HG02623 (cell line): ENCODE measurements around the gene TMEM141.

Experiments used
- ATAC-seq: cut with Tn5 transposase; IDR thresholded peaks from one replicate; pipeline ENCODE4 v1.9.1; 2021; ENCODE audit warnings: moderate library complexity; ENCODE audit not compliant: unreplicated experiment

Gene TMEM141

GRCh38 chr9:136790640-136791515, at the start of gene TMEM141:
Gene TMEM141, plus strand, starts transcription at chr9:136791344. Its CDS starts 27 bp downstream, at chr9:136791371.
- ATAC-seq, result peak; percentile 79

DNA sequence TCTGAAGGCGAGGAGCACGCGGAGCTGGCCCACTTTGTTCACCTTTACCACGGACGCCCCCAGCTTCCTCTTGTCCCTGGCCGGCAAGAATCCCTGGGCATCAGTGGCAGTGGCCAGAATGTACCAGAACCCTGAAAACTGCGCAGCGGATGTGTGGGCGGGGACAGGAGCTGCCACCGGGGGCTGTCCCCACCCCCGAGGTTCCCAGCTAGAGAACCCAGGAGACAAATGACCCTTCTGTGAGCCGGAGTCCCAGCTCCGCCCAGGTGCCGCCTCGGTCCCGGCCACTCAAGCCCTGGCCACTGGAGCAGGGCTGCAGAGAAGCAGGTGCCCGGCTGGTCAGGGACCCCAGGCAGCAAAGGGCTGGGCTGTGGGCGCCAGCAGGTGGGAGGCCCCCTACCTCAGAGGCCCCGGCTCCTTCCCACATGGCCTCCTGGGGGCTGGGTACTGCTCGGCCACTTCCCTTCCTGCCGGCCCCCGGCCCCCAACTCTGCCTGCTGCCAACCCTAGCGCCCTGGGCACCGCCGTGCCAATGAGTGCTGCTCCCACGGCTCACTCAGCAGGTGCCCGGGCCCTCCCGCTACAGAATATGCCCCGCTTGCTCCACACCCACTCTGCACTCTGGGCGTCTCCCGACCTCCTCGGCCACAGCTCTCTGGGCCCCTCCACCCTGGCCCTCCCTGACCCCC, 49.1 kb upstream of the TMEM141 start:
- ATAC-seq, result no peak

GRCh38 chr9:136742591-136743391, 48.4 kb upstream of the TMEM141 start, which contains the start of gene LCN10:
Gene LCN10, minus strand, starts transcription at chr9:136742940. Its CDS starts 37 bp downstream, at chr9:136742903.
- ATAC-seq, result no peak

- no peak for ATAC-seq
Measured at GRCh38 chr9:136743639-136744211, 47.4 kb upstream of the TMEM141 start.

DNA sequence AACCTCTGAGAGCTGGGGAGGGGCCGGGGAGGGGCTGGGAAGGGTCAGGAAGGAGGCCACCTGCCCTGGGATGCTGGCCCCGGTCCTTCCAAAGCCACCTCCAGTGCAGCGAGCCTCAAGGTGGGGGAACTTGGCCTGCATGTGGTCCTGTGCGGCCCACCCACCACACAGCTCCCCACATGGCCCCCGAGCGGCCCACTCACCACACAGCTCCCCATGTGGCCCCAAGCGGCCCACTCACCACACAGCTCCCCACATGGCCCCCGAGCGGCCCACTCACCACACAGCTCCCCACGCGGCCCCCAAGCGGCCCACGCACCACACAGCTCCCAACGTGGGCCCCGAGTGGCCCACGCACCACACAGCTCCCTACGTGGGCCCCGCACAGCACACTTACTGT, 46.4 kb upstream of the TMEM141 start:
- no peak for ATAC-seq

- ATAC-seq, result no peak
Measured at GRCh38 chr9:136745389-136746154, 45.6 kb upstream of the TMEM141 start.

DNA sequence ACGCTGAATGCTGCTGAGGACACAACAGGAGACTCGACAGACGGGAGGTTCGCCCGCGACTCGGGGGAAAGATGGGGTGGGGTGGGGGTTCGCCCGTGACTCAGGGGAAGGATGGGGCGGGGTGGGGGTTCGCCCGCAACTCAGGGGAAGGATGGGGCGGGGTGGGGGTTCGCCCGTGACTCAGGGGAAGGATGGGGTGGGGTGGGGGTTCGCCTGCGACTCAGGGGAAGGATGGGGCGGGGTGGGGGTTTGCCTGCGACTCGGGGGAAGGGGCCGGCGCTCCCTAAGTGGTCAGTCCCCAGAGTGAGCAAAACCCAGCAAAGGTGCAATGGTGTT, 45.0 kb upstream of the TMEM141 start:
- no peak for ATAC-seq

DNA sequence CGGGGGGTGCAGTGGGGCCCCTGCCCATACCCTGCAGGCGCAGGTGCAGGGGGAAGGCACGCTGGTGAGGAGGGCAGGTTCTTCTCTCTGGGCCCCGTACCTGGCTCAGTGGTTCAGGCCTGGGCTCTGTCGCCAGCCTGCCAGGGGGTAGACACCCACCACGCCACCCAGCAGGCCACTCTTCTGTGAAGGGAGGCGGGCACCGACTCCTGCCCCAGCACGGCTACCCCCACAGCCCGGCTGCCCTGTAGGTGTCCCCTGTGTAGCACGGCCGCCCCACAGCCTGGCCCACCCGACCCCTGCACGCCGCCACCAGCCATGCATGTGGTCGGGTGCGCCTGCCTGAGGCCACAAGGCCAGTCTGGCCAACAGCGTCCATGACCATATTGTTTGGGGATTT, 44.5 kb upstream of the TMEM141 start:
- no peak for ATAC-seq

- ATAC-seq, result no peak
Measured at GRCh38 chr9:136747161-136748060, 43.7 kb upstream of the TMEM141 start.

DNA sequence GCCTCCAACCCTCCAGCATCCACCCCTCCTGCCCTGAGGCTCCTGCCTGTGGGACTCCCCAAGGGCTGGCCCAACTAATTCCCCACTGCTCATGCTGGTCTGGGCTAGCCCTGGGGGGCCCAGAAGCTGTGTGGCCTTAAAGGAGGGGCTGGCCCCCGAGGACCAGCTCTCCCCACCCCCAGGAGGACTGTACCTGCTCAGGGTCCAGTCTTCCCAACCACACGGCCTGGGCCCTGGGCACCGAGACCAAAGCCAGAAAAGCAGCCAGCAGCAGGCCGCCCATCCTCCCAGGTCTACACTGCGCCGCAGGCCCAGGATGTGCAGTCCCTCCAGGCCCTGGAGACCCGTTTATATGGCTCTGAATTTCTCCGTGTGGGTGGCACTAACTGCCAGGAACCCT, 42.9 kb upstream of the TMEM141 start, which contains the start of gene LCN6:
Gene LCN6 (minus strand): TSS at position 325 of the 400 bp plus-strand sequence. CDS start 42 bp downstream, at position 283.
- no peak for ATAC-seq

- ATAC-seq, result no peak
Measured at GRCh38 chr9:136748666-136749611, 42.2 kb upstream of the TMEM141 start.

GRCh38 chr9:136750526-136750925, 40.6 kb upstream of the TMEM141 start:
- no peak for ATAC-seq

- no peak for ATAC-seq
Measured at GRCh38 chr9:136751244-136751643, 39.9 kb upstream of the TMEM141 start.

DNA sequence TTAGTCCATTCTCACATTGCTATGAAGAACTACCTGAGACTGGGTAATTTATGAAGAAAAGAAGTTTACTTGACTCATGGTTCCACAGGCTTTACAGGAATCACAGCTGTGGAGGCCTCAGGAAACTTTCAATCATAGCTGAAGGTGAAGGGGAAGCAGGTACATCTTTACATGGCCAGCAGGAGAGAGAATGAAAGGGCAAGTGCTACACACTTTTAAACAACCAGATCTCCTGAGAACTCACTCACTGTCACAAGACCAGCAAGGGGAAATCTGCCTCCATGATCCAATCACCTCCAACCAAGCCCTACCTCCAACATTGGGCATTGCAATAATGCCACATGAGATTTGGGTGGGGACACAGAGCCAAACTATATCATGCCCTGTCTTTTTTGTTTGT, 39.3 kb upstream of the TMEM141 start:
- no peak for ATAC-seq

- no peak for ATAC-seq
Measured at GRCh38 chr9:136753371-136754058, 37.6 kb upstream of the TMEM141 start.

GRCh38 chr9:136754059-136754572, 37.0 kb upstream of the TMEM141 start:
- ATAC-seq, result no peak

- ATAC-seq, result no peak
Measured at GRCh38 chr9:136754626-136755301, 36.4 kb upstream of the TMEM141 start.
